ENCODE results near the gene TMEM151A. TPM values are rescaled to one million over a fixed set of nuclear protein-coding genes. Genes with fewer than 3 reads are reported as not detected.

TMEM151A gene
- total RNA-seq, 4 donors from 2014 or later: not detected

DNA sequence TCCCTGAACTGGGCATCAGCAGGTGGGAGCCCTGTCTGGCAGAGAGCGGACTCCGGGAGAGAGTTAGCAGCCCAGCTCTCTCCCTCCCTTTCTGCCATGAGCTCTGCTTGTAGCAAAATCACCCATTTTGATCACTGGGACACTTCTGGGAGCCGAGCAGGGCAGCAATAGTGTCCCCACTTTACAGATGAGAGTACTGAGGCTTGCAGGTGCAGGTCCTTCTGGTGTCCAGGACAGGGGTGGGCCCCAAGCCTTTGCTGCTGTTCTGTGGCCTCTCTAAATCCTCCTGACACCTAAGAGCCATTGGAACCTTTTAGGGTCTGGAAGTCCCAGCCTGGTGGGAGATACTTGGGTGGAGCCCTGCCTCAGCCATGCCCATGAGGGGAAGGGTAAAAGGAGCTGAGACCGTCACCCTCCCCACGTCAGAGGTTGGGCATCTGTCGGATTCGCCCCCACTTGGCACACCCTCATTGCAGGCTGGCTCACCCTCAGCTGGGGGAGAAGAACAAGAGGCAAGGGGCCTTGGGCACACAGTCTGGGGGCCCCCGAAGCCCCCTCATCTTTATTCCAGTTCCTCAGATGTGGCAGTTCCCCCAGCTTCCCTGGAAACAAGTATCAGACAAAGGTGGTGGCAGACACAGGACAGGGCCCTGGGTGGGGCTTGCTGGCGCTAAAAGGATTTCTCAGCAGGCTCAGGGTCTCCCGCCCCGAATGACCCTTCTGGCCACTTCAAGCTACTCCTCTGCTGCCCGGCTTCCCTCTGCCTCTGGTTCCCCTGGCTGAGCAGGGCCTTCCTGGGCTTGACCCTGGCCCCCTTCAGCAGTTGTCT lies 40.1 kb downstream of the TMEM151A start:
- TF ChIP-seq, protein P1, sequence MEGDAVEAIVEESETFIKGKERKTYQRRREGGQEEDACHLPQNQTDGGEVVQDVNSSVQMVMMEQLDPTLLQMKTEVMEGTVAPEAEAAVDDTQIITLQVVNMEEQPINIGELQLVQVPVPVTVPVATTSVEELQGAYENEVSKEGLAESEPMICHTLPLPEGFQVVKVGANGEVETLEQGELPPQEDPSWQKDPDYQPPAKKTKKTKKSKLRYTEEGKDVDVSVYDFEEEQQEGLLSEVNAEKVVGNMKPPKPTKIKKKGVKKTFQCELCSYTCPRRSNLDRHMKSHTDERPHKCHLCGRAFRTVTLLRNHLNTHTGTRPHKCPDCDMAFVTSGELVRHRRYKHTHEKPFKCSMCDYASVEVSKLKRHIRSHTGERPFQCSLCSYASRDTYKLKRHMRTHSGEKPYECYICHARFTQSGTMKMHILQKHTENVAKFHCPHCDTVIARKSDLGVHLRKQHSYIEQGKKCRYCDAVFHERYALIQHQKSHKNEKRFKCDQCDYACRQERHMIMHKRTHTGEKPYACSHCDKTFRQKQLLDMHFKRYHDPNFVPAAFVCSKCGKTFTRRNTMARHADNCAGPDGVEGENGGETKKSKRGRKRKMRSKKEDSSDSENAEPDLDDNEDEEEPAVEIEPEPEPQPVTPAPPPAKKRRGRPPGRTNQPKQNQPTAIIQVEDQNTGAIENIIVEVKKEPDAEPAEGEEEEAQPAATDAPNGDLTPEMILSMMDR (IDR thresholded peaks at IDR 0.05; ENCODE audit: low read depth): no peak

DNA sequence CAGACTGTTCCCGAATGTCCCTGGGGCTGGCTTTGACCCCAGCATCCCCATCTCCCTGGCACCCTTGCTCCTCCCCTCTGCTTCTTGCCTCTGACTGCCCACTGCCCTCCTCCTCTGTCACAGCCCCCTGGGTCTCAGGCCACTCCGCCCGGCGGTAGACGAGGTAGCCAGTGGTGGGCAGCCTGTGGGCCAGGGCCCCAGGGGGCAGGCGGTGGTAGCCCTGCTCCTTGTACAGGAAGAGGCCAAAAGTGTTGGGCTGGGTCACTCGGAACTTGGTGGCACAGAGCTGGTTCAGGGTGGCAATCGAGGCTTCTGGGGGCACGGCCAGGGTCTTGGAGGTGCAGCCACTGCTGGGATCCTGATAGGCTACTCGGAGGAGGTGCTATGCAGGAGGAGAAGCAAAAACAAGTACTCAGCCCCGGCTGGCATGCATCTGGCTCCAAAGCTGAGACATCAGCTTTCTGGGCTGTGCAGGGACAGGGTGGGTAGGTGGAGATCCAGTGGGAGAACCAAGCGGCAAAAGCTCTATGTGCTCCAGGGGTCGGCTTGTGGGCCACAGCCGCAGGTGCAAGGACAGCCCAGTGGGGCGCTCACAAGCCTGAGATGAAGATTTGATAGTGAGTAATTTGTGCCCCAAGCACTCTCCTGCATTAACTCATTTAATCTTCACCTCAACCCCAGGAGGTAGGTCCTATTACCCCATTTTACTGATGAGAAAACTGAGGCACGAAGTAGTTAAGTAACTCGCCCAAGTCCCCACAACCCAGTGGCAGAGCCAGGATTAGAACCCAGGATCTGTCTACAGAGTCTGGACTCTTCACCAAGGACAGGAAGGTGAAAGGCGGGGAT lies 40.9 kb downstream of the TMEM151A start:
- TF ChIP-seq, protein P1 (IDR thresholded peaks at IDR 0.05; ENCODE audit: low read depth): no peak

DNA sequence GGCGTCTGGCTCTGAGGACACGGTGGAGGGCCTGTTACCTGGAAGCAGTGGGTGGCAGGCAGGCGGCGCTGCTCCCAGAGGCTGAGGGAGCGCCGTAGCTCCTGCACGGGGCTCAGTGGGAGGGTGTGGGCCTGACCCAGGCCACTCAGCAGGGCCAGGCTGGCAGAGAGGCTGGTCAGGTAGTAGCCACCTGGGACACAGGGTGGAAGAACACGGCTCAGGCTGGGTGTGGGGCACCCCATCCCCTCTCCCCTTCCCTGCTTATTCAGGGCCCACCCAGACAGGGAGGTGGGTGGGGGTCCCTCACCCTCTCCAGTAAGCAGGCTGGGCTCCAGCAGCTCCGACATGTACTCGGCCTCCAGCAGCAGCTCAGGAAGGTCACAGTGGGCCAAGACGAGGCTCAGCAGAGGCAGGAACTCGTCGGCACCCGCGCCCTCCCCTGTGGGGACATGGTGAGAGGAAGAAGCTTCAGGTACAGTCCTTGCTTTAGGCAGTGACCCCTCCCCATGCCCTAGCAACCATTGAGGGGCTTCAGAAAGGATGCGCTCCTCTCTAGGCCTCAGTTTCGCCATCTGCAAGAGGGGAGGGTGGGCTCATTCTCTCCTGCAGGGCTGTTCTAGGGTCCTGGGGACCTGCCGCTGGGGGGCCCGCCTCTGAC lies 41.7 kb downstream of the TMEM151A start:
- TF ChIP-seq, protein P1 (IDR thresholded peaks at IDR 0.05; ENCODE audit: low read depth): no peak

DNA sequence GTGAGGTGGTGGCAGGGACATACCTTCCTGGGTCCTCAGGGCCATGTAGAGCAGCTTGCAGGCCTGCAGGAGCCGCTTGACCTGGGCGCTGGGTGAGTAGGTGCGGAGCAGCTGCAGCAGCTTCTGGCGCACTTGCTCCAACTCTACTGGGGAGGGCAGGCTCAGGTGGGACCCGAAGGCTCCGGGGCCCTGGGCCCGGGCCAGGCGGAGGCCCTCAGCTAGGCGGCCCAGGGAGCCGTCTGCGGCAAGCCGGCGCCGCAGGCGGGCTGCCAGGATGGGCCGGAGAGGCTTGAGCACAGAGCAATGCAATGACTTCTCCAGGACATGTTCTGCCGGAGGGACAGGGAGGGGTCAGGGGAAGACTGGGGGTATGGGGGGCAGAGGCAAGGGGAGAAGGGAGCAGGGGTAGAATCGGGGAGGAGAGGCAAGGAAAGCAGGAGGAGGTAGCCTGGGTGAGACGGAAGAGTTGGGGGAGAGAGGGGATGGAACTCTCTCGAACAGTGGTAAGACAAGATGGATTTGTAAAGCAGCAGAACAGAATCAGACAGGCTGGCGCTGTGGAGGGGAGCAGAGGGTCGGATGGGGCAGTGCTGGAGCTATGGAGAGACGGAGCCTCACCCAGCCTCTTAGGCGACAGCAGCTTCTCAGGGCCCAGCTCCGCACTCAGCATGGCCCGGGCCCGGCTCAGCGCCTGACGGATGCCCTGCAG lies 42.4 kb downstream of the TMEM151A start:
- TF ChIP-seq, protein P1 (IDR thresholded peaks at IDR 0.05; ENCODE audit: low read depth): no peak

DNA sequence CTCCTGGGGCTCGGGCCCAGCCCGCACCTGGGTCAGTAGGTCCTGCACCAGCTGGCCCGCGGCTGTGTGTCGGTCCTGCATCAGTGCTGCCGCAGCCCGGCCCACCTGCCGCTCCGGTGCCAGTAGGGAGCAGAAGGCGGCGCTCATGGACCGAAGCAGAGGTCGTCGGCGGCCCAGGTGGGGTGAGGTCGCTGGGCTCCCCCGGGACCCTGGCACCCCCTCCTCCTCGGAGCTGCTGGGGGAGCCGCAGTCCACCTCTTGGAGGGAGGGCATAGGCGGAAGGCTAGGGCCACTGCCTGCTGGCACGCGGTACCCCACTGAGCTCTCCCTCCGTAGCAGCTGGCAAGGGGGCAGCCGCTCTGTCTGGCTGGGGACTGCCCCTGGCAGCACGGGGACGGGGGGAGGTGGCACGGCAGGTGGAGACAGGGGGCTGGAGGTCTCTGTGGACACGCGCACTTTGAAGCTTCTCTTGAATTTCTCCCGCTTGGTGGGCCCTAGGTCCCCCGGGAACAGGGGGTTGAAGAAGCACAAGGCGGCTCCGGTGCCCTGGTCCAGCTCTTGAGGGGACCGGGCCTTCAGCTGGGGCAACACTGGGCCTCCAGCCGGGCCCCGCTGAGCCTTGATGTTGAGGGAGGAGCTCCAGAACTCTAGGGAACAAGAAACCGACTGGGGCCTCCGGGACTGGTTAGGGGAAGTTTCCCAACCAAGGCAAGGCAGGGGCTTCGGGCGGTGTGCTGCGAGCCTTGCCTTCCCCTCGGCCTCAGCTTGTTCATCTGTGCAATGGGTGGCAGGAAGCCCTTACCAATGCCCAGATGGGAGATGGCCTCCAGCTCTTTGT lies 43.1 kb downstream of the TMEM151A start:
- TF ChIP-seq, protein P1 (IDR thresholded peaks at IDR 0.05; ENCODE audit: low read depth): no peak

DNA sequence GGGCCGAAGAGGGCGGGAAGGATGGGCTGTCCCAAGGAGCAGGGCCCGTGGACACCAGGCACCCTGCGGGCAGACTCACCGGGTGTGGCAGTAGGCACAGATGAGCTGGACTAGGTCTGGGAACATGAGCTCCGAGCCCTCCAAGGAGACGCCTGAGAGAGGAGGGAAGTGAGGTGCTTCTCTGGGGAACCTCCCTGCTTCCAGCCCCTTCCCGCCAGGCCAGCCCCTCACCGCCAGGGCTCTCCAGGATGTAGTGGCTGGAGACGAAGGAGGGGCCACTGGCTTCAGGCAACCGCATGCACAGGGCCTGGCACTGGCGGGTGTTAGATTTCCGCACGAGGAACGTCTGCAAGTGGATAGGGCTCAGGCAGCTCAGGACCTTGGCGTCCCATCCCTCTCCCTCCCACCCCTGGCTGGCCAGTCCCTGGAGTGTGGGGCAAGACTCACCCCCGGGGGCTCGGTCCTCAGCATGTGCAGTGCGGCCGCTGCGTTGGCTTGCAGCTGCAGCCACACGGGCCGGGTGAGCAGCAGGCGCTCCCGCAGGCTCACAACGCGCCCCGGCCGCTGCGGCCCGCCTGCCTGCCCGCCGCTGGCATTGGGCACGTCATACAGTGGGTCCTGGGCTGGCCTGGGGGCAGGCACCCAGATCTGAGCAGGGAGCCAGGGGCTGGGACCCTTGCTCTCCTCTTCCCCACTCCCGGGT lies 44.0 kb downstream of the TMEM151A start:
- TF ChIP-seq, protein P1 (IDR thresholded peaks at IDR 0.05; ENCODE audit: low read depth): no peak
